Stimulated activated CD8-positive, alpha-beta memory T cell treated with anti-CD3 and anti-CD28 coated beads, Interleukin-4, amount 100 ng/mL, for 48 hours (primary cell): ENCODE measurements around the gene WBP11.

Experiments
- DNase-seq: peaks from one replicate; pipeline ENCODE4 v3.0.0-alpha.2; 2020

Gene WBP11

DNA sequence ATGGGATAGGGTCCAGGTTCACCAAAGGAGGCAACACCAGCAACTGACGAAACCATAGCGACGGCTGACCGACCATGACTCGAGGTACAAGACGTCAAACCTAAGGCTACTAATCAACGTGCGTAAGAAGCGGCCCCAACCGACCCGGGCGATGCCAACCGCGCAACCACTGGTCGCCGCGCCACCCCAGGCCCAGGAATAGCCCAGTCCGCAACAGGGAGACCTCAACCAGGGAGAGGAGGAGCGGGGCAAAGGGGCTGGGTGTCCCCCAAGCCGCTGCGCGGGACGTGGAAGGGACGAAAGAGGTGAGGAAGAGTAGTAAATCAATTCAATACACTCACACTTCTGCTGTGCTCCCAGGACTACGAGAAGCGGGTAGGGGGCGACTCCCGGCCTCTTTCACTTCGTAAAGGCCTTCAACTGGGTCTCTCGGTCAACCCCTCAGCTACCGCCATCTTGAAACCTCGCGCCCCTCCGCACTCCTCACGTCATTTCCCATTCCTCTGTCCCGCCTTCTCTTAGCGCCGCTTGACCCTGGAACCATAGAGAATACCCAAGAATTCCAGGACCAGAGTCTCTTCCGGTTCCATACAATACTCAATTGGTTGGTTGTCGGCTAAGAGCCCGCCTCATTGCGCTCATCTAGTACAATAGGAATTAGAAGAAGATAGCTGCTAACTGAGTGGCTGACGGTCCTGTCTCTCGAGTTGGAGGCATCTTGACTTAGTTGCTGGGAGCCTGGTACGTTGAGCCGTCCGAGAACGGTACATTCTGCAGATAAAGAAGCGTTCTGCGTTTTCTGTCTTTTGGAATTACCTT is at the start of gene WBP11, which contains the start of gene C12orf60:
Gene WBP11, minus strand, starts transcription at position 468 of the 819 bp plus-strand sequence. CDS start 2,095 bp downstream, outside the sequence.
Gene C12orf60, plus strand, starts transcription at position 660 of the 819 bp plus-strand sequence. CDS start 19,266 bp downstream, outside the sequence.
- DNase-seq, result peak; percentile 86

DNA sequence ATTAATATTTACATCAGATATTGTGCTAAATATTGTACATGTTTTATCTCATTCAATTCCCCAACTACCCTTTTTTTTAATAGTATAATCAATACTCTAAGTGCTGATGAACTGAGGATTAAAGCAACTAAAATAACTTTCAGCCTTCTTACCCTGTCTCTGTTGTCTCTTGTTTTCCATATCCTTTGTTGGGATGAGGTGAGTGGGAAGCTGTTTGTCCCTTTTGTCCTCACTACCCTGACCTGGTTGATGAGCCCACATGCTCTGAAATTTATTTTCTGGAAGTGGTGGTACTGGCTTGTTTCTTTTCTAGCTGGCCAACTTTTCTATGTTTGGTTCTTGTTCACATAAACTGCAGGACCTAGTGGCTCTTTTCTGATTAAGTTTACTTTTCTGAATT is 49.6 kb upstream of the WBP11 start:
- DNase-seq, result no peak

DNA sequence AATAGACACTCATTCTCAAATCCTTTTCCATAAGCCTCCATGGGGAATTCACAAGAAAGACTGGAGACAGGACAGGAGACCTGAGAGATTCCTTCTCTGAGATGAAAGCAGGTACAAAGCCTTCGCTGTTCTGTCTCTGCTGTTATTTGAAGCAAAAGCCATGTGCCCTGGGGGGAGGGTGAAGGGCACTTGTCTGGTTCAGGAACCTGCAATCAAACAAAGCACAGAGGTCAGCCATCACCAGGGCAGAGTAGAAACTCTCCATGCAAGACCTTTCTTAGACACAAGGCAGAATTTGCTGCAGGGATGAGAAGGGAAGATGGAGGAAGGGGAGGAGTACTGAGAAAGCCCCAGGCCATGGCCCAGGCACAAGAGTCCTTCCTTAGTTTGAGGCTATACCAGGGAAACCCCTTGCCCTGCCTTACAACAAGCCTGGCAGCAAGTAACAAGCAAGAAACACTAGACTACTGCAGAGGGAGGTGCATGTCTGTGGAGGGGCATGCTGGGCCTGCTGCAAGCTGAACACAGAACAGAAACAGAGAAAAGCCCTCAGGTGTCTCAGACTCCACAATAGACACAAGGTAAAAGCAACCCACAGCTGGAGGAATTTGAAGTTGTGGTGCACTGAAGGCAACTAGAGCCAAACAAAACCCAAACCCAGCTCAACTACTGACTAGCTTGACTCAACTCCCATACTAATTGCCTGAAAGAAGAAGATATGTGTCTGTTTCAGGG is 47.8 kb upstream of the WBP11 start:
- DNase-seq, result no peak

DNA sequence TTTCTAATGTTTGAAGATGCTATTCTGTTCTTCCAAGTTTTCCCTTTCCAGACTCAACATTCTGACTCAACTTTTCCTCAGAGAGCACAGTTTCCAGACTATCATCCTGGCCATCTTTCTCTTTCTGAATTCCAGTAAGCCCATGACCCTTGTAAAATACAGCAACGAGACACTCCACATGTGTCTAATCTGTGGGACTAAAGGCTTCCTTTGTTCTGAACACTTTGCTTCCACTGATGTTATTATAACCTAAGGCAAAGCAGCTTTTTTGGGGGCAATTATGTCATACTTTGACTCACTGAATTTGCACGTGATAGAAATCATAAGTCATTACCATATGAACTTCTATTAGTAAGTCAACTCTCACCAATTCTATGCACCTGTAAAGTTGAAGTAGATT is 46.4 kb upstream of the WBP11 start:
- no peak for DNase-seq

DNA sequence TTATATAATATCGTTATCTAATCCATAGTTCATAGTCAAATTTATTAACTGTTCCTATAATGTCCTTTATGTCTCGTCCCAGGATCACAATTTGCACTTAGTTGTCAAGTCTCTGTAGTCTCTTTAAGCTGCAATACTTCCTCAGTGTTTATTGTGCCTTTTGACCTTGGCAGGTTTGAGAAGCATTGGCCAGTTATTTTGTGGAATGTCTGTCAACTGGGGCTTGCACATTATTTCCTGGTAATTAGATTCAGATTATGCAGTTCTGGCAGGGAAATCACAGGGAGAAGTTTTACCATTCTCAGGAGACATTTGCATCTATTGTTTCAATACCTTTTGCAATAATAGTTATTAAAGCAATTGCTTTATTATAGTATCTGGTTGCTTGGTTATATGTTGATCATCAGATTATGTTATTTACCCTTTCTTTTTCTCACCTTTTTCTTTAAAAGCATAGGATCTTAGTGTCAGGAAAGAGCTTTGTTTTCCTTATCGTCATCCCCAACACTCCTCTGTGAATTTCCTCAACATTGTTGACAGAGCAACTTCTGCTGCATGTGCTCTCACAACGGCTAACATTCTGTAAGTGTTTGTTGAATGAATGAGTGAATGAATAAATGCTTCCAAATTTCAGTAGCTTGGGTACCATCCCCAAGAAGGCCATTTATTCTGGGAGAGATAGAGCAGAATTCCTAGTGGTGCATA is 43.8 kb upstream of the WBP11 start:
- no peak for DNase-seq

DNA sequence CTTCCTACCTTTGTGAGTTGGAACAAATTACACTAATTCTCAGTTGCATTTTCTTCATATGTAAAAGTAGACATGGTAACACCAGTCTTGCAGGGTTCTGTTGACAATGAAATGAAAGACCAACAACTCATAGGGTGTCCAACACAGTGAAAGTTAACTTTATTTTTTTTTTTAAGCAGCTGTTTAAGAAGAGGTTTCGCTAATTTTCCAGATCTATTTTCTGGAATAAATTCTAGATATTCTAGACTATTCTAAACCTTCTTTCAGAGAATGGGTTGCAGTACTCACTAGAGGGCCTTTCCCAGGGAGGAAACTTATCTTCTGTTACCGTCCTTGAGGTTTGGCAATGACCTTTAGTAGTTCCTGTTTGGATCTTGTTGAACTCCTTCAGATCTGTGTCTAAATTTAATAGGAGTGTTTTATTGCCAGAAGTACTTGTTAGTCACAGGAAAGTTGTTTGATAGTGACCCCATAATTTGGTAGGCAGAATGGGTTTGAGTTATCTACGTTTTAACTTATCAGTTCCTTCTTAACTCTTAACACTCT is 42.8 kb upstream of the WBP11 start:
- DNase-seq, result no peak

DNA sequence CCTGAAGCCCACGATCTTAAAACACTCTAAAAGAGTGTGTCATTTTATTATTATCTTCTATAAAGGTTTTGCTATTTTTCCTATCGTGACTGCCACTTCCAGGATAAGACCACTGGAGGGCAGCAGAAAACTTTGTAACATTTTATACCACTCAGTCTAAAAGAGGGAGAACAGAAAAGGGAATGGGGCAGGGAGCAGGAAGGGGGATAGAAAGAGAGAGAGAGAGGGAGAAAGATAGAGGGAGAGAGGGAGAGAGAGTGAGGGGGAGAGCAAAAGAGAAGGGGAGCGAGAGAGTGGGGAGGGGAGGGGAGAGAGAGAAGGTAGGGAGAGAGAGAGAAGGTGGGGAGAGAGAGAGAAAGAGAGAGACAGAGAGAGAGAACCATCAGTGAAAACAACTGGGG is 42.1 kb upstream of the WBP11 start:
- DNase-seq, result peak; percentile 44

DNA sequence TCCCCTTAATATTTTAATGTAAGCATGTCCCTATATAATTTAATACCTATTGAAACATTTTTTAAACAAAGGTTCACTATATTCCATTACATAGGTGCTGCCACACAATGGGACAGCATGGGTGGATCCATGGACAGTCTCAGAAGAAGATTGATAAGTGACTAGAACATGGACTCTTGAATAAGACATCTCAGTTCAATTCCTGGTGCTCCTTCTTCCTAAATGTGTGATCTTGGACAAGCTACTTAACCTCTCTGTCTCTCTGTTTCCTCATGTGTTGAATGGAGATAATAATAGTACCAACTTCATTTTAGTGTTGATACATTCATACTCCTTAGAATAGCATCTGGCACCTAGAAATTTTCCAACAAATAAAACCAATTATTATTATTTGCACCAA is 41.1 kb upstream of the WBP11 start:
- DNase-seq, result no peak

DNA sequence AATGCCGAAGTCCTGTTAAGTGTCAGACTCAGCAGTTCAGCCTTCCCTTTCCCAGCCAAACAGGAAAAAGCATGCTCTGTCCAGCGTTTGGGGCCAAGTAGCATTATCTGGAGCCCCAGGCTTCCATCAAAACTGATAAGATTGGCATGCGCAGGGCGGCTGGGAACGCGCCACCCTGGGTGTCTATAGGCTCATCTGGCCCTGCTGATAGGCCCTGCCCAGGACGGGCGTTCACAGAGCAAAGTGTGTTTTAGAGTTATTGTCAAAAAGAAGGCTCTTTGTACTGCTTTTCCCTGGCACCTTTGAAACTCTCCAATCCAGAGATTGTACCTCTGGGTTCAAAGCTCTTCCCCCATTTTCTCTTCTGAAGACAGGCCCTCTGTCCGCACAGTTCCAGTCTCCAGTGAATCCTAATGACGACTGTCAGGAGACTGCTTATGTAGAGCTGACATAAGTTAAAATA is 40.2 kb upstream of the WBP11 start, which contains the start of gene ART4:
Gene ART4, minus strand, starts transcription at position 102 of the 463 bp plus-strand sequence. CDS start 413 bp downstream, outside the sequence.
- DNase-seq, result no peak

DNA sequence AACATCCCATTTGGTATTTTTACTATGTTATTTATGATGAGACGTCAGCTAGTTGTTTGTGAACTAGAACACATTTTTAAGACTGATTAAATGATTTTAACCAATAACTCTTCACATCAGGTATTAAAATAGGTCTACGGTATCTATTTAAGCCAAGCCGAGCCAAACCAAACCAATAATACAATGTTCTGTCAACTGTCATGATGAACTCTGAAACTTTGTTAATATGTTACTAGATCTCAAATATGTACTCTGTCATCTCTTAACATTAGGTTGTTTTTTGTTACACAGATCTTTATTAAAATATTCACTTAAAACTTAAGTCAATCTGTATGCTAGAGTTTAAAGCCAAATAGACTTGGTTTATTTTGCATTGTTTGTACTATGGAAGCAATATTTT is 39.0 kb upstream of the WBP11 start:
- DNase-seq, result no peak

DNA sequence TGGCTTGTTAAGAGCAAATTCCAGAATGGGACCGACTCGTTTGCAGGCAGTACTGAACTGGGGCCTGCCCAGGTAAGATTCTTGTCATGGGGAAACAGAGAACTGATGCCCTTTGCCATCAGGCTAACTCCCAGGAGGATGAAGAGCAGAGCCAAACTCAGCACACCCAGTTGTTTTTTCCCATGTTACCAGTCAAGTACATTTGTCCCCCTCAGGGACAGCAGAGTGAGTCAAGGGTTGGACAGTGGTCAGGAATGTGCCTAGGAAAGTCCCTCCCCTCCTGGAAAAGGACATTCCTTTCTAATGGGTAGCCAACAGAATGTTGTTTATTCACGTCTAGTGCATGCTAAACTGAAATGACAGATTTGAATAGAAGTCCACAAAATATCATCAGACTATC is 38.5 kb upstream of the WBP11 start:
- no peak for DNase-seq

DNA sequence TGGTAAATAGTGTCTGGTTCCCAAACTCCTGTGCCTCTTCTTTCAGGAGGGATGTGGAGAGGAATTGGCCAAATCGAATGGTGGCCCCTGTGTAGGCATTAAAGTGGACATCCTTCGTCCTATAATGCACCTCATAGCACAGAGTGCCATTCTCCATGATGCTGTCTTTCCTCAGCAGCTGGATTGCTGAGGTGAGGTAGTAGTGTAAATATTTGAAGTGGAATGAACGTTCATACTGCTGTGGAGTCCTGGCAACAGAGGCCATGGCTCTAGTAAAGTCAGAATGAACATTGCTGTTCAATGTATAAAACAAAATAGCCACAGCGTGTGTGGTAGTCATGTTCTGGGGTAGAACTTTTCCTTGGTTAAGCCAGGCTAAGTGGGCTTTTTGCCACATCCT is 37.3 kb upstream of the WBP11 start:
- no peak for DNase-seq

DNA sequence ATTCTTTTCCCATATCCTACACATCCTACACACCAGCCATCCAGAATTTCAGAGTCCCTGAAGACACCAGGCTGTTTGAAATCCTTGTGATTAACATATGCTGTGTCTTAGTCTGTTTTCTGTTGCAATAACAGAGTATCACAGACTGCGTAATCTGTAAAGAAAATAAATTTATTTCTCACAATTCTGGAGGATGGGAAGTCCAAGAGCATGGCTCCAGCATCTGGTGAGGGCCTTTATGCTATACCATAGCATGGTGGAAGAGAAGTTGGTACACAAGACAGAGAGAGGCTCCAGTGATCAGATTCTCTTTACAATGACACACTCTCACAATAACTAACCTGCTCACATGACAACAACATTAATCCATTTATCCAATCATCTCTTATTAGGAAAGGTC is 36.0 kb upstream of the WBP11 start:
- DNase-seq, result no peak

DNA sequence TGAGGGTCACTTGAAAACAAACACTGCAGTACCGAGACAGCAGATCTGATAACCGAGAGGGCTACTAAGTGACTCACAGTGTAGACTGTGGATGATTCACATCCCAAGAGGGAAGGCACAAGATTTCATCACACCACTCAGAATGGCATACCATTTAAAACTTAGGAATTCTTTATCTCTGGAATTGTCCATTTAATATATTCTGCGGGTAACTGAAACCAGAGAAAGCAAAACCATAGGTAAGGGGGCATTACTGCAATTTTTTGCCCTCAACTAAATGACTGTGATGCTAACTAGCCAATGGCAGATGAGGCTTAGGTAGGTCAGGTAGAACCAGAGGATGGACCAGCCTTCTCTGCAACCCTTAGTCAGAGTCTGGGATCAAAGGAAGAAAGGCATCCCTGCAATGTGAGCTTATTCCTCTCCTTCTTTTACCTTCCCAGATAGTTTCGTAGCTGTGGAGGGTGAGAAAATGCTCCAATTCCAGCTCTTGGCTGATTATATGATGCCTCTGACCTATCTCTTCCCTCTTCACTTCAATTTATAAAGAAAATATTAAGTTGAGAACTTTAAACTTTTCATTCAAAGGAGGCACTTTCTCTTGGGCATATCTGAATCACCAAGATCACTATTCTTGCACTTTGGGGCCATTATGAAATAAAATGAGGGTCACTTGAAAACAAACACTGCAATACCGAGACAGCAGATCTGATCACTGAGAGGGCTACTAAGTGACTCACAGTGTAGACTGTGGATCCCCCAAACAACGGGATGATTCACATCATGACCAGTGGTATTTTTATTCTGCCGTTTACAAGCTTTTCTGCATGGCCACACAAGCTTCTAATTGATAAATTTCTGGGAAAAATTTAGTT is 33.3 kb upstream of the WBP11 start:
- DNase-seq, result no peak

DNA sequence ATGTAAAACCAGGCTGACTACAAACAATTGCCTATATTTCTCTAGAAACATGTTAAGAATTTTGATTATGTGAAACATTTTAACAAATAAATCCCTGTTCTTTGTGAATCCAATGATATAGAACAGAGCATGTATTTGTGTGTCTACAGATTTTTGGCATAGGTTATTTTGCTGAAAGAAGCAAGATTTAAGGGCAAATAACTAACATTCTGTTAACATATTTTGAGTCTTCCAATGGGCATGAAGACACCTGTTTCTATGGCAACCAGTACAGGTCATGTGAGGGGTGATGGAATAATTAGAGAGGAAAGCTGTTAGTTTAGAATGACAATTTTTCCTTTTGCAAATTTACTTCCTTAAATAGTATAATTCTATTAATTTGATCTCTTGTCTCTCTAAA is 31.2 kb upstream of the WBP11 start:
- DNase-seq, result no peak

DNA sequence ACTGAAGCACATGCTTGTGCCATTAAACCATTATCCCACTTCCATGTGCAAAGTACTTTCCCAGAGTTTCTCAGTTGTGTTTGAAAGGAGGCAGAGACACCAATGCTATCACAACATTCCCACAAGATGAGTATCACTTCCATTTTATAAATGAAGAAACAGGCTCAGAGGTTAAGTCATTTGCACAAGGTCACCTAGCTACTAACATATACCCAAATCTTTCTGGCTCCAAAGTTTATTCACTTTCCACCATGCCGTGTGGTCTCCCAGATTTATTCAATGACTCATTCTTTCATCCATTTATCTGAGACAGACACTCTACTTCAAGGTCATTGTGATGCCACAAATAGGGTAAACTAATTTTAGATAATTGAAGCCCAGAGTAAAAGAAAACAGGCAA is 30.7 kb upstream of the WBP11 start:
- no peak for DNase-seq

DNA sequence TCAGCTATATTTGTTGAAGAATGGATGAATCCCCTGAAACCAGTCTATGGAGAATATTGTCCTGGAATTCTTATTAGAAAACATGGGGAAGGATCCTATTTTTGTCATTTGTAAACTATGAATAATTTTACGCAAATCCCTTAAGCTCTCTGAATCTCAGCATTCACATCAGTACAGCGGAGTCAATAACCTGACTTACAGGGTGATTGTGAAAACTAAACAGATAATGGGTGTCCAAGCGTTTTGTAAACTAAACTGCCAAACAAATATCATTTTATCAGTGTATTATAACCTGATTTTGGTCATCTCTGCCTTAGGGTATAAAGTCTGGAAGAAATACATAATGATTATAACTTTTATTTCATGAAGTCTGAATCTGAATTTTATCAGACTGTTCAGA is 30.1 kb upstream of the WBP11 start:
- no peak for DNase-seq

DNA sequence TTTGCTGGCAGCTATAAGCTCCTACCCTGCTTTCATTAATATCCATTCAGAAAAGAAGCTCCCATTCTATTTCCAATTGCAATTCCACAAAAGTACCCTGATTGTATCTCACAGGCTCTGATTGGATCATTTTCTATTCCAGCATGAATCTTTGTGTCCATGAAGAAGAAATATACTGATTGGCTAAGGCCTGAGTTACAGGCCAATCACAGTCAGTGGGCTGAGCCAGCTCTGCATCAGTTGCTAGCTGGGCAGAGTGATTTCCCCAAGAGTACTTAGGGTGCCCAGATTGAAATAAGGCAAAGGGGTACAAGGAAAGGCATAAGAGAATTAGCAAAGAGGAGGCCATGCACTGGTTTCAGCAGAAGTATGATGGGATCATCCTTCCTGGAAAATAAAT is 25.6 kb upstream of the WBP11 start:
- DNase-seq, result no peak

DNA sequence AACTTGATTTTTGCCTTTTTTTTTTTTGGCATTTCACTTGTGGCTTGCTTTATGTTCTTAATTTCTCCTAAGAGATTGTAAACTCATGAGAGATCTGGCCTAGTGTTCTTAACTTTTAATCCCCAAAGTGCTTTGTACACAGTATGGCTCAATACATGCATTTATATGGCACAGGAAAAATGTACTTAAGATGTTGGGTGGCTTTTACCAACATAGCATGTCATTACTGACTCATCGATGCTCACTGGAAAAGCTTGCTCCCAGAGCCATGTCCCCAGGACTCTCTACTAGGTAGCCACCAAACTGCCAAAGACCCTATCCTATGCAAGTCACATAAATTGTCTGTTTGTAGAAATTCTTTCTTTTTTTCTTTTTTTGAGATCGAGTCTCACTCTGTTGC is 23.8 kb upstream of the WBP11 start:
- DNase-seq, result no peak

DNA sequence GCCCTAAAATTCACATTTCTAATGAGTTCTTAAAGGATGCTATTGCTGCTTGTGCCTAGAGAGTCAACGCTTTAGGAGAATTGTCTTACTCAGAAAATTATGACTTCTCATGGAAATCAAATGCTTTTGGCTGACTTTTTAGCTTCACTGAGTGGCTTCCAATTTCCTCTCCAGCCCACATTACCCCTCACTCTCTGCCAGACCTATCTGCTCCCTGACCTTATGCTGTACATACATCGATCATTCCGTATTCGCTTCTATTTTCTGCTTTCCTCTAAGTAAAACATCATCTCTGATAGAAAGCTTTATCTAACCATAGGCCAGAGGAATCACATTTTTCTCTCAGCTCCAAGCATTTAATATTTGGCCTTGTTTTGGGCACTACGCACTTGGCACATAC is 23.2 kb upstream of the WBP11 start:
- DNase-seq, result no peak

DNA sequence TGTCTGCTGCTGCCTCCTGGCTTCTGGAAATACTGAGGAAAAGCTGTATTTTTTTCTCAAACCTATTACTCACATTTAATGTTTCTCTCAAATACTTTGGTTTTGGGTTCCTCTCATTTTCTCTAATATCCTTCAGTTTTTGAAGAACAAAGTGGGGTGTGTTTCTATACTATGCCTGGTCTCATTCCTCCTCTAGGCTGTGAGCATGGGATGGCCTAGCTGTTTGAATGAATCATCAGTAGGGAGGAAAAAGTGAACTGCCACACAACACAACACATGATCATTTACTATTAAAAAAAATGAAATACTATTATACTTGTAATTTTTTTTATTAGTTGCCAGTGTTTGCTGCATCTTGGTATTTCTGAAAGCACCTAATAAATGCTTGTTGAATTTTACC is 22.0 kb upstream of the WBP11 start:
- no peak for DNase-seq

DNA sequence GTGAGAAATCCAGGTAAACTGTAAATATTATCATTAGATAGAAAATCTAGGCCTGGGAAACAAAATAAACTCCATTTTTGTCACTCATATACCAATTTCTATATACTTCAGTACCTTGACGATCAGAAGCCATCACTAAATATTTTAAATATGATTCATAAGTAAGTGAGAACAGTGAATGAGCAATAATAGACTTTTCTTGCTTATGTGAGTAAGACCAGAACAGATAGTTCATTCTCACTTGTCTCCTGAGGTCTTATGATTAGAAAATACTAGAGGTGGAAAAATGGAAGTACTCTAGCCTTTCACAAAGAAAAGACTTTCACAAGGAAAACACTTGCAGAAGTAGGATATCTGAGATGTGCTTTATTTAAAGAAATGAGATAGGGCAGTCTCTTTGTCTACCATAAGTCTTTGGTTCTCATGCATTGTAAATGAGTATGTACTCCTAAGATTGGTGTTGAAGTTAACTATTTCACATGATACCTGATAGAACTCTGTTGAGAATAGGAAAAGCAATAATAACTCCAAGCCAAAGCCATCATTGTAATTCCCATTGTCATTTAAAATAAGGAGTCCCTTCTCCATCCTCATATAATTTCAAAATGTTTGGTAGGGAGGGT is 20.8 kb upstream of the WBP11 start:
- no peak for DNase-seq
